Adipocyte (in vitro differentiated cells): Measurements from ENCODE around the gene SLC1A1.
"Not testable (repeated sequence)": the region's sequence is repeated elsewhere in the genome, so short reads cannot be mapped to it uniquely, and the experiment has no call there.

ENCODE experiments used
- DNase-seq: peaks from one replicate; pipeline ENCODE4 v3.0.0-alpha.2; 2015; ENCODE audit warnings: low read depth
- H3K27me3 ChIP-seq: replicated peaks from 2 replicates; pipeline ENCODE4 v1.7.0; 2013; ENCODE audit warnings: mild to moderate bottlenecking, low read length, moderate library complexity; ENCODE audit not compliant: control insufficient read depth, insufficient read depth
- H3K36me3 ChIP-seq: 2 replicates; pipeline ENCODE4 v1.7.0; 2013; ENCODE audit warnings: low read length, mild to moderate bottlenecking, moderate library complexity; ENCODE audit not compliant: control insufficient read depth, insufficient read depth, severe bottlenecking
- H3K4me1 ChIP-seq: 2 replicates; pipeline ENCODE4 v1.7.0; 2013; ENCODE audit warnings: mild to moderate bottlenecking, low read length, moderate library complexity; ENCODE audit not compliant: control insufficient read depth, insufficient read depth
- H3K4me3 ChIP-seq: 2 replicates; pipeline ENCODE4 v1.7.0; 2013; ENCODE audit warnings: mild to moderate bottlenecking, low read length, moderate library complexity
- H3K9ac ChIP-seq: 2 replicates; pipeline ENCODE4 v1.7.0; 2013; ENCODE audit warnings: mild to moderate bottlenecking, low read length, moderate library complexity
- H3K9me3 ChIP-seq: 2 replicates; pipeline ENCODE4 v1.7.0; 2013; ENCODE audit warnings: mild to moderate bottlenecking, low read length, moderate library complexity; ENCODE audit not compliant: control insufficient read depth

Gene SLC1A1

GRCh38 chr9:4596165-4596922, 106.1 kb downstream of the SLC1A1 start:
- H3K4me1 ChIP-seq: no peaks in the 10 kb centered on the region
- no peaks in the 10 kb centered on the region for H3K36me3 ChIP-seq
- H3K4me3 ChIP-seq: no peak overlapping the region
- H3K9ac ChIP-seq: no peak overlapping the region
- no peaks in the 10 kb centered on the region for H3K9me3 ChIP-seq
- H3K27me3 ChIP-seq: no peaks in the 10 kb centered on the region
- no peak for DNase-seq

DNA sequence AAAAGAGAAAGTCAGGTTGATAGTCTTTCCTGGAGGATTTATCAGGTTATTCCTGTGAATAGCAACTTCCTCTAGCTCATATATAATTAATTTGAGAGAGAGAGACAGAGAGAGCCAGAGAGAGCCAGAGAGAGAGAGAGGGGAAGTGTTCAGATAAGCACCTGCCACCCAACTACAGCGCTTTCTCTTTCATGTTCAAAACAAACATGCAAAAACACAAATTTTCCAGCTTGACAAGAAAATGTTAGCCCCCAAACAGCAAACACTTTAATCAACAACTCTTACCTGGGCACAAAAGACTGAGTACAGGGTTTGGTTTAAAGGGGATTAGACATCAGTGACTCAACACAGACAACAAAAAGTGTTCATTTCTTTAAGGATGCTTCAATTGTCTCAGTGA, 110.1 kb downstream of the SLC1A1 start:
- H3K27me3 ChIP-seq: no peaks in the 10 kb centered on the region
- no peak for DNase-seq
- no peak overlapping the region for H3K9ac ChIP-seq
- H3K9me3 ChIP-seq: no peaks in the 10 kb centered on the region
- H3K4me1 ChIP-seq: no peaks in the 10 kb centered on the region
- no peaks in the 10 kb centered on the region for H3K36me3 ChIP-seq
- no peak overlapping the region for H3K4me3 ChIP-seq

DNA sequence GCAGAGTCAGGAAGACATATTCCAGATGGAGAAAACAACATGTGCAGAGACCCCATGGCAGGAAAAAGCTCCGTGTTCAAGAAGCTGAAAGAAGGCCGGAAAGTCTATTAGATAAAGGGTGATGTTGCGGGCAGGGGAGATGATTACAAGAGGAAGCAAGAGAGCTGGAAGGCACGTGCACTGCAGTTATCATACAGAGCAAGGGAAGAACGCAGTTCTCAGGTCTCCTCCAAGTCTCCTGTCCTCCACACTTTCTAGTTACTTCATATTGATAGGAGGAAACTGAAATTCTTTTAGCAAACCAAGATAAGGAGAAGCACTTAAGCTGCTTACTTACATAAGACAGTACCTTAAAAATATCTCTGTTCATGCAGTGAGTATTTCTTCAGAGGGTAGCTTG, 113.6 kb downstream of the SLC1A1 start:
- H3K4me1 ChIP-seq: no peaks in the 10 kb centered on the region
- H3K36me3 ChIP-seq: no peaks in the 10 kb centered on the region
- H3K9me3 ChIP-seq: no peaks in the 10 kb centered on the region
- DNase-seq: no peak
- no peak overlapping the region for H3K4me3 ChIP-seq
- no peak overlapping the region for H3K9ac ChIP-seq
- H3K27me3 ChIP-seq: no peaks in the 10 kb centered on the region

GRCh38 chr9:4604678-4605095, 114.4 kb downstream of the SLC1A1 start:
- no peak overlapping the region for H3K4me3 ChIP-seq
- no peaks in the 10 kb centered on the region for H3K36me3 ChIP-seq
- H3K9ac ChIP-seq: no peak overlapping the region
- H3K4me1 ChIP-seq: no peaks in the 10 kb centered on the region
- H3K9me3 ChIP-seq: no peaks in the 10 kb centered on the region
- peak; percentile 83 for DNase-seq
- no peaks in the 10 kb centered on the region for H3K27me3 ChIP-seq

GRCh38 chr9:4606033-4606432, 115.8 kb downstream of the SLC1A1 start:
- not testable (repeated sequence) for H3K4me3 ChIP-seq

GRCh38 chr9:4614627-4615026, 124.4 kb downstream of the SLC1A1 start:
- no peak overlapping the region for H3K9ac ChIP-seq
- H3K4me3 ChIP-seq: peak overlapping the region; percentile 52
- H3K4me1 ChIP-seq: peaks cover 18% of the 10 kb centered on the region
- H3K27me3 ChIP-seq: no peaks in the 10 kb centered on the region
- H3K9me3 ChIP-seq: no peaks in the 10 kb centered on the region
- no peaks in the 10 kb centered on the region for H3K36me3 ChIP-seq
- no peak for DNase-seq

More at GRCh38 chr9:4606033-4606432, 115.8 kb downstream of the SLC1A1 start:
- H3K4me1 ChIP-seq, DNase-seq, H3K27me3 ChIP-seq, H3K9me3 ChIP-seq, H3K36me3 ChIP-seq, H3K9ac ChIP-seq: not testable (repeated sequence)

DNA sequence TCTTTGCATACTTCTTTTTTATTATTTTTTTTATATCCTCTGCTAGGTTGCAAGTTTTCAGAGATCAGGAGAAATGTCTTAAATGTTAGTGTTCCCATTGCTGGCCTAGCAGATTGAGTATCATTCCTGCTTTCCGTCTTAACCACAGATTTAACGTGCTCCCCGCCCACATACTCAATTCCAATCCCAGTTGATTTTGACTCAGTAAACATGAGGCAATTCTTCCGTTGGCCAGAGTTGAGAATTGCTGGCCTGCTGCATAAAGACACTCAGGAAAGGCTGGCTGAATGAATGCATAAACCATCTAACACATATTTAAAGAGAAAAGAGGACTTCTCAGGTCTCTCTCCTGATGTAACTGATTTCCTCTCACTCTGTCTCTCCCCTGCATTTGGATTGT, 125.0 kb downstream of the SLC1A1 start:
- Histone ChIP-seq H3K36me3 (no peaks in the 10 kb centered on the region), H3K4me3 (peak overlapping the region; percentile 52), H3K4me1 (peaks cover 18% of the 10 kb centered on the region), H3K9ac (peak overlapping the region; percentile 32), H3K9me3 (no peaks in the 10 kb centered on the region), H3K27me3 (no peaks in the 10 kb centered on the region)
- peak; percentile 74 for DNase-seq

- Histone ChIP-seq H3K9ac (peak overlapping the region; percentile 32), H3K9me3 (no peaks in the 10 kb centered on the region), H3K36me3 (no peaks in the 10 kb centered on the region), H3K4me1 (peaks cover 18% of the 10 kb centered on the region), H3K4me3 (no peak overlapping the region), H3K27me3 (no peaks in the 10 kb centered on the region)
- DNase-seq: no peak
Observed at GRCh38 chr9:4615778-4616177, 125.5 kb downstream of the SLC1A1 start.

GRCh38 chr9:4617752-4618151, 127.5 kb downstream of the SLC1A1 start:
- Histone ChIP-seq H3K36me3 (no peaks in the 10 kb centered on the region), H3K9me3 (no peaks in the 10 kb centered on the region), H3K4me3 (no peak overlapping the region), H3K9ac (no peak overlapping the region), H3K4me1 (peaks cover 18% of the 10 kb centered on the region), H3K27me3 (no peaks in the 10 kb centered on the region)
- DNase-seq: no peak

- DNase-seq: no peak
- Histone ChIP-seq H3K4me1 (peaks cover 18% of the 10 kb centered on the region), H3K27me3 (no peaks in the 10 kb centered on the region), H3K36me3 (no peaks in the 10 kb centered on the region), H3K4me3 (no peak overlapping the region), H3K9ac (no peak overlapping the region), H3K9me3 (no peaks in the 10 kb centered on the region)
Observed at GRCh38 chr9:4618700-4619099, 128.4 kb downstream of the SLC1A1 start.

GRCh38 chr9:4620057-4620765, 129.9 kb downstream of the SLC1A1 start:
- no peak for DNase-seq
- Histone ChIP-seq H3K27me3 (no peaks in the 10 kb centered on the region), H3K9me3 (no peaks in the 10 kb centered on the region), H3K4me1 (peaks cover 7% of the 10 kb centered on the region), H3K9ac (no peak overlapping the region), H3K36me3 (no peaks in the 10 kb centered on the region), H3K4me3 (no peak overlapping the region)
